HAP-1 (cell line): Measurements from ENCODE around the gene C16orf92.

Experiments
- DNase-seq, 2 experiments: peaks; one replicate each; pipeline ENCODE4 v3.0.0-alpha.2; 2016 to 2020; ENCODE audit warnings: low spot score in 2 of 2
- H3K27me3 ChIP-seq: fragments of 250-450 bp; sonication (Bioruptor Pico); 2 replicates; pipeline ENCODE4 v1.5.1; 2020; ENCODE audit warnings: low read depth, mild to moderate bottlenecking, moderate library complexity
- H3K36me3 ChIP-seq: fragments of 250-450 bp; sonication (Bioruptor Pico); replicated peaks from 2 replicates; pipeline ENCODE4 v1.5.1; 2020; ENCODE audit warnings: mild to moderate bottlenecking
- H3K4me1 ChIP-seq: fragments of 250-450 bp; sonication (Bioruptor Pico); 2 replicates; pipeline ENCODE4 v1.5.1; 2020; ENCODE audit warnings: mild to moderate bottlenecking
- H3K4me3 ChIP-seq: fragments of 250-450 bp; sonication (Bioruptor Pico); 2 replicates; pipeline ENCODE4 v1.5.1; 2020; ENCODE audit warnings: mild to moderate bottlenecking, moderate library complexity
- H3K9me3 ChIP-seq: fragments of 250-450 bp; sonication (Bioruptor Pico); 2 replicates; pipeline ENCODE4 v1.5.1; 2020; ENCODE audit warnings: mild to moderate bottlenecking, moderate library complexity
- in situ Hi-C: fragments of 300-500 bp; cut with MboI; formaldehyde crosslinking; loops from 3 replicates; pipeline ENCODE4 v1.14.3; 2020; ENCODE audit warnings: low sequenced_read_pairs, inconsistent platforms, mixed read lengths

The C16orf92 gene

DNA sequence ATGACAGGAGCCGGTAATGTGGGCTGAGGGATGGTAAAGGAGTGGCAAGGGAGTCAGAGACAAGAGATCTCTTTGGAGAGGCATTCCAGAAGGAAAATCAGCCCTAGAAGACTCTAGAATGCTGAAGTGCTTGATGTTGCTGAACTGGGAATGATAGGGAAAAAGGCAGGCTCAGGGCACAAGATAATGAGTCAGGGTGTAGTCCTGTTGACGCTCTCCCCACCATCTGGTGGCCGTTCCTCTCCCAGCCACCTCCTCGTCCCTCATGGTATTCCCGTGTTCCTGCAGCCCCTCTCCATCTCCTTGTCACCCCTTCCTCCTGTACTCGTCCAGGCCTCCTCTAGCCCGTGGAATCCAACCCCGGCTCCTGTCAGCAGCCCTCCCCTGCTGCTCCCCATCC lies 31.5 kb downstream of the C16orf92 start:
- Histone ChIP-seq H3K27me3 (no peaks in the 10 kb centered on the region), H3K4me1 (peaks cover 3% of the 10 kb centered on the region), H3K9me3 (no peaks in the 10 kb centered on the region), H3K36me3 (no peaks in the 10 kb centered on the region), H3K4me3 (no peak overlapping the region)
- DNase-seq = no peak
- in situ Hi-C loops = no loop called here

DNA sequence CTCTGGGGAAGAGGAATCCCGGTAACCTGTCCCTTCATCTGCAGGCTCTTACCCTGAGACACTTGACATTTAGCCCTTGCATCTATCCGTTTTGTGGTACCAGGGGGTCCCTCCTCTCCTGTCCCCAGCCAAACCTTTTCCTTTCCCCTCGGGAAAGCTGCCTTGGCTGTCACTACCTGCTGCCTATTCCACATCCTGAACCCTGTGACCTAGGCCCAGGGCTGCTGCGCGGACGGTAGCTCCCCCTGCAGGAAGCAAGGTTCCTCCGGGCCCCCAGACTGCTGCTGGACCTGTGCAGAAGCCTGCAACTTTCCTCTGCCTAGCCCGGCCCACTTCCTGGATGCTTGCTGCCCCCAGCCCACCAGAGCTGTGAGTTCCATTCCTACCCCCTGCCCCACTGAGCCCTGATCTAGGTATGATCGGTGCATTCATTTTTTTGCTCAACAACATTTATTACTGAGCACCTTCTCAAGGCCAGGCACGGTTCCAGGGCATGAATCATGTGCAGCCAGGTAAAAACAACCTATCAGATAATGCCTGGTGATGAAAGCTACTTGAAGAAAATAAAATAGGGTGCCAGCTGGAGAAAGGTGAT lies 32.1 kb downstream of the C16orf92 start:
- no peaks in the 10 kb centered on the region for H3K36me3 ChIP-seq
- H3K4me1 ChIP-seq = peaks cover 2% of the 10 kb centered on the region
- no peaks in the 10 kb centered on the region for H3K27me3 ChIP-seq
- DNase-seq = peak; percentile 31 to 78
- in situ Hi-C loops = no loop called here
- H3K9me3 ChIP-seq = no peaks in the 10 kb centered on the region
- no peak overlapping the region for H3K4me3 ChIP-seq

DNA sequence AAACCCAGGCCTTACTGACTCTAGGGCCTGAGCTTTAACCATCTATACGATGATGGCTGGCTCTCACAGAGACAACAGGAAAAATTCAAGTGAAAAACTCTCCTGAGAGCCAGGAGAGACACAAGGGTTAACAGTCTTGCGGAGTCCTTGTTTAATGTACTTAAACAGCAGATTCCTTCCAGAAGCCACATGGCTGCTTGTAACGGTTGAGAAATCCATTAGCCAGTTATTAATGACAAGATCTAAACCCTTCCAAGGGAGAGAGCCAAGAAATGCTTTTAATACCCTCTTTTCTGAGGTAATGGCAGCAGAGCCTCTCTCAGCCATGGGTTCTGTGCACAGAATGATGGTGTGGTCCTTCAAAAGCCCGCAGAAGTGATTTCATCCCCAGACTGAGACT lies 37.3 kb downstream of the C16orf92 start:
- H3K36me3 ChIP-seq = no peaks in the 10 kb centered on the region
- DNase-seq = no peak
- in situ Hi-C loops = no loop called here
- H3K9me3 ChIP-seq = no peaks in the 10 kb centered on the region
- no peak overlapping the region for H3K4me3 ChIP-seq
- H3K4me1 ChIP-seq = peaks cover 11% of the 10 kb centered on the region
- no peaks in the 10 kb centered on the region for H3K27me3 ChIP-seq

DNA sequence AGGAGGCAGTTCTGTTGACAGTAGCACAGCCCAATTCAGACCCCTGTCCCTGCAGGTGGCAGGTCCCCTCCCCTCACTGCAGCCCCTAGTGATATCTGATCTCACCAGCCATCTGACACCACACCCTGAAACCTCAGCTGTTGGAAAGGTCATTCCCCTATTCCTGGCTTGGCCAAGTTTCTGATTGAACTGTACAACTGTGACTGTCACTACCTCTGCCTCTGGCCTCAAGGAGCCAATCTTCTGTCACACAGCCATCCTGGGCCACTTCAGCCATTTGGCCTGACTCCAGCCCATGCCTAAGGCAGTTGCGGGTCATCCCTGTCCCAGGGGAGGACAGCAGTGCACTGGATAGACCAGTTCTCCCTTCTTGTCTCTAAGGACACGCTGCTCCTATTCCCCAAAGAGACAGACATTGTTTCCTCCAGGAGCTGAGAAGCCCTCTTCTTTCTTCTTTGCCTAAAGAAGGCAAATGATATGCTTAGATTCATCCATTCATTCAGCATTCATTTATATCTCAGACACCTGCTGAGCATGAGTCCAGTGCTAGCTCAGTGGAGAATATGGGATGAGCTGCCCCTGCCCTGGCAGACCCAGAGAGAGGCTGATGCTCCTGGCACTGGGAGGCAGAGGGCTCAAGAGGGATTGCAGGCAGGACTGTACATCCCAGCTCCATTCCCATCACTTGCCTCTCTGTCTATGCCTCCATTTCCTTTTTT lies 38.0 kb downstream of the C16orf92 start:
- H3K36me3 ChIP-seq = peaks cover 3% of the 10 kb centered on the region; the same call in 1 of the 2 replicates
- in situ Hi-C loops = no loop called here
- DNase-seq = no peak
- peaks cover 11% of the 10 kb centered on the region for H3K4me1 ChIP-seq
- no peak overlapping the region for H3K4me3 ChIP-seq
- H3K9me3 ChIP-seq = no peaks in the 10 kb centered on the region
- H3K27me3 ChIP-seq = no peaks in the 10 kb centered on the region

DNA sequence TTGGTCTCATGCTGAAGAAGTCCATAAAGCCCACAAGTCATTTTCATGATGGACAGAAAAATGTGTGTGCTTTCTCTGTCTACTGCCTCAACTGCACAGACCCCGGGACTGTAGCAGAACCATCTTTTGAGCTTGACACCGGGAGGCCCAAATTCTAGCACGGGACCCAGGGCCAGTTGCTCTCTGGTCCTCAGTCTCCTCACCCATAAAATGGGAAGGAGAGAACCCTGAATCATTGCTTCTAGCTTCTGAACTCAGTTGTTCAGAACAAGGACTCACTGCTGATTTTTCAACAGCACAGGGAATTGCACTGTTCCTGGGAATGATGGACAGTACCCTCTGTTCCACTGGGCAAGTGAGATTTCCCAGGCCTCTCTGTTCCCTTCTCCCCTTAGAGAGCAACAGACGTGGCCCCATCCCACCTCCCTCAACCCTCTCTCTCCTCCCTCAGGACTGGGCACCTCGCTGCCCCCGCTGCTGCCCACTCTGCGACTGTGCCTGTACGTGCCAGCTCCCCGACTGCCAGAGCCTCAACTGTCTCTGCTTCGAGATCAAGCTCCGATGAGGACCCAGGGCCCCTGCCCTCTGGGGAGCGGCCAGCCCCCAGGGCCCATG lies 40.4 kb downstream of the C16orf92 start:
- H3K9me3 ChIP-seq = no peaks in the 10 kb centered on the region
- peak overlapping the region; percentile 95 for H3K4me3 ChIP-seq
- peaks cover 24% of the 10 kb centered on the region for H3K4me1 ChIP-seq
- DNase-seq = no peak
- in situ Hi-C loops = no loop called here
- peaks cover 27% of the 10 kb centered on the region for H3K36me3 ChIP-seq
- no peaks in the 10 kb centered on the region for H3K27me3 ChIP-seq

DNA sequence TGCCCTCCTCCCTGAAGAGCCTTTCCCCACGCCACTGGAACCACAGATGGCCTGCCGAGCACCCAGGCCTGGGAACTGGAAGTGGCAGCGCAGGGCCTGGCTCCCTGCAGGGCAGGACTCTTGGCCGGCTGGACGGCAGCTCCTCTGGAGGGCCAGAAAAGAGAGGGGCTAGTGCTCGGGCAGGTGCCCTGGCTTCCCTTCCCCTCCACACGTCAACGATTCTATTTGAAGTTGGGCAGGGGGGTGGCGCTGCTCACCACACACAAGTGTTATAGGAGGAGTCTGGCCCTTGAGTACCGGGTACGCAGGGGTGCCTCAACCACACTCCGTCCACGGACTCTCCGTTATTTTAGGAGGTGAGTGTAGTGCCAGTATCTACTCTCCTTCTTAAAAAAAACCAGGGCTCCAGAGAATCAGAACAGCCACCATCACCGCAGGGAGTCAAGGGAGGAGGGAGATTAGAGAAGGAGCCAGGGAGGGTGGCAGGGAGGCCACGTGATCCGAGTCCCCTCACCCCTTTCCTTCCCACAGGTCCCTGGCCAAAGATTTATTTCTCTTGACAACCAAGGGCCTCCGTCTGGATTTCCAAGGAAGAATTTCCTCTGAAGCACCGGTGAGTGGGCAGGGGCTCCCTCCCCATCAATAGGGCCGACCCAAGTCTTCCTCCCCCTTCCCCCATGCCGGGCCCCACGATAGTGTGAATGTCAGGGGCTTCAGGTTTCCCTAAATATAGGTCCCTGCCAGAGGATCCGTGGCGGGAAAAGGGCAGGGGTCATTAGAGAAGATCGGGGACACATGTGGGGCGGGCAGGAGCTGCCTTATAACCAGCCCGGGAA lies 41.1 kb downstream of the C16orf92 start:
- Histone ChIP-seq H3K36me3 (peaks cover 34% of the 10 kb centered on the region), H3K9me3 (no peaks in the 10 kb centered on the region), H3K4me1 (peaks cover 24% of the 10 kb centered on the region), H3K27me3 (no peaks in the 10 kb centered on the region), H3K4me3 (peak overlapping the region; percentile 95)
- in situ Hi-C loops = no loop called here
- peak; percentile 72 for DNase-seq

DNA sequence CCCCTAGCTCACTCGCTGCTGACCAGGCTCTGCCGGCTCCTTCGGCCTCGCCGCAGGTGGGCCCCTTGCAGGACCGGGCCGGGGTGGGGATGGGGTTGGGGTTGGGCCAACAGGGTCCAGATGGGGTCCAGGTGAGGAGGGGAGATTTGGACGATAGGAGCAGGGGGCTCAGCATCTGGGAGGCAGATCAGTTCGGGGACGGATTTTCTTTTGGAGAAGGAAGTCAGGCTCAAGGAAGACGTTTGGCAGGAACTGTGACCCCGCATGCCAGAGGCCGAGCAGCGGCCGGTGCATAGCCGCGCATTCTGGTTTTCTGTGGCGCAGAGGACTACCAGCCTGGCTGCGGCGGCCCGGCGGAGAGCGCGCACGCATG lies 41.7 kb downstream of the C16orf92 start:
- peaks cover 24% of the 10 kb centered on the region for H3K4me1 ChIP-seq
- H3K36me3 ChIP-seq = peaks cover 40% of the 10 kb centered on the region
- peak overlapping the region; percentile 95 for H3K4me3 ChIP-seq
- no peak for DNase-seq
- H3K27me3 ChIP-seq = no peaks in the 10 kb centered on the region
- H3K9me3 ChIP-seq = no peaks in the 10 kb centered on the region
- in situ Hi-C loops = no loop called here

DNA sequence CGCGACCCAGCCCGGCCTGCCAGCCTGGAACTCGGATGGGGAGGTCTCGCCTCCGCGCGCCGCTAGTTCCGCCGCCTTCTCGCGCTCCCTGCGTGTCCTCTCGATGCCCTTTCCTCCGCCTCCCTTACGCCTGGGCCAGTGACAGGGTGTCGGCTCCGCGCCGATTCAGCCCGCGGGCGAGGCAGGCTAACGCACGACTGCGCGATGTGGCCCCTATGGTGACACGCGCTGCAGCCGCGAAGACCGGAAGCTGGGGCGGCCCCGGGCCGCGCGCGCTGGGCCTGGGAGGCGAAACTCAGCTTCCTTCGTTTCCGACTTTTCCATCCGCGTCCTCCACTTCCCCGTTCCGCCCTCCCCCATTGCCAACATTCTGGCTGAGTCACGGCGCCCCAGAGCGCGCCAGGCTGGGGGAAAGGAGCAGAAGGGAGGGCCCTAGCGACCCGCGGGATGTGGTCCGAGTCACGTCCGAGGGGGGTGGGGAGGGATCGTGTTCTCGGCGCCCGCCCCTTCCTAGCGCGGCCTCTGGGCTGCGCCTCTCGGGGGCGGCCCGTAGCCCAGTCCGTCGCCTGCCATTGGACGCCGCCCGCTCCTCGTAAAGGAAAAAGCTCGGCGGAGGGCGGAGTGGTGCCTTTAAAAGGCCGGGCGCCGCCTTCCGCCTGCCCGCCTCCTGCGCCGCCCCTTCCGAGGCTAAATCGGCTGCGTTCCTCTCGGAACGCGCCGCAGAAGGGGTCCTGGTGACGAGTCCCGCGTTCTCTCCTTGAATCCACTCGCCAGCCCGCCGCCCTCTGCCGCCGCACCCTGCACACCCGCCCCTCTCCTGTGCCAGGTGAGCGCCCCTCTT lies 42.3 kb downstream of the C16orf92 start, which contains the start of gene ALDOA:
Gene ALDOA, plus strand, starts transcription at position 659 of the 841 bp plus-strand sequence. CDS start 1,138 bp downstream, outside the sequence.
- DNase-seq = peak; percentile 95 to 98
- Histone ChIP-seq H3K27me3 (no peaks in the 10 kb centered on the region), H3K9me3 (no peaks in the 10 kb centered on the region), H3K36me3 (peaks cover 46% of the 10 kb centered on the region), H3K4me3 (peak within 1 kb of the TSS; percentile 95), H3K4me1 (peaks cover 24% of the 10 kb centered on the region)
- in situ Hi-C loops = no loop called here

DNA sequence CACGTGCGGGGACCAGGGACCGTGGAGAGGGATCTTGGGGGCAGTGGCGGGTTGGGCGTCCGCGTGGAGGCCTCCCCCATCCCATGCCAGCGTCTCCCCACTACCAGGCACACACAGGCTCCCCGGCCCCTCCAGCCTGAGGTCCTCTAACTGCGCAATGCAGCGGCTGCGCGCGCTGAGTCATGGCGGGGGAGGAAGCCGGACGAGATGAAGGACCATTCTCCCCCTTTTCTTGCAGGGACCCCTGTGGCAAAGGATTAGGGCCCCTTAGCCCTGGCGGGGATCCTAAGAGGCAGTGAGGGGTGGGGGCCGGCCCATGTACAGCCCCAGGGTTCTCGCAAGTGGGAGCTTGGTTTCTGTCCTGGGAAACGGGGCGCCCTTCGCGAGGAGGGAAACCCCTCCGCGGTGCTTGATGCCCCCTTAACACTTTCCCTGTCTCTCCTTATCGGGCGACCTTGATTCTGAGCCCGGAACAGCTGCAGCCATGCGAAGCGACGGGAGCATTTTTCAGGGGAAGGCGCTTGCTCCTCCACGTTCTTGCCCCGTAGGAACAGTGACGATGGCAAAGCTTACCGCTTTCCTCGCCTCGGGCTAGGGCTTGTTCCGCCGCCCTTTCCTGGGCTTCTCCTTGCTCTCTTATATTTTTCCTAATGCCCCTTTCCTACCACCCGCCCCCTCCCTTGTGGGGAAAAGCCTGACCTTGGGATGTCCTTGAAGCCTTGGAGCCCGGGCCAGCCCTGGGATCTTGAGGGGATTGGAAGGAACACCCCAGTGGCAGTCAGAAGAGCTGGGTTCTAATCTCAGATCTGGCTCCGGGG lies 43.2 kb downstream of the C16orf92 start:
- DNase-seq = peak in 1 of 2 experiments; percentile 50
- no peaks in the 10 kb centered on the region for H3K27me3 ChIP-seq
- H3K4me1 ChIP-seq = peaks cover 24% of the 10 kb centered on the region
- peaks cover 55% of the 10 kb centered on the region for H3K36me3 ChIP-seq
- H3K9me3 ChIP-seq = no peaks in the 10 kb centered on the region
- in situ Hi-C loops = no loop called here
- peak overlapping the region; percentile 95 for H3K4me3 ChIP-seq

DNA sequence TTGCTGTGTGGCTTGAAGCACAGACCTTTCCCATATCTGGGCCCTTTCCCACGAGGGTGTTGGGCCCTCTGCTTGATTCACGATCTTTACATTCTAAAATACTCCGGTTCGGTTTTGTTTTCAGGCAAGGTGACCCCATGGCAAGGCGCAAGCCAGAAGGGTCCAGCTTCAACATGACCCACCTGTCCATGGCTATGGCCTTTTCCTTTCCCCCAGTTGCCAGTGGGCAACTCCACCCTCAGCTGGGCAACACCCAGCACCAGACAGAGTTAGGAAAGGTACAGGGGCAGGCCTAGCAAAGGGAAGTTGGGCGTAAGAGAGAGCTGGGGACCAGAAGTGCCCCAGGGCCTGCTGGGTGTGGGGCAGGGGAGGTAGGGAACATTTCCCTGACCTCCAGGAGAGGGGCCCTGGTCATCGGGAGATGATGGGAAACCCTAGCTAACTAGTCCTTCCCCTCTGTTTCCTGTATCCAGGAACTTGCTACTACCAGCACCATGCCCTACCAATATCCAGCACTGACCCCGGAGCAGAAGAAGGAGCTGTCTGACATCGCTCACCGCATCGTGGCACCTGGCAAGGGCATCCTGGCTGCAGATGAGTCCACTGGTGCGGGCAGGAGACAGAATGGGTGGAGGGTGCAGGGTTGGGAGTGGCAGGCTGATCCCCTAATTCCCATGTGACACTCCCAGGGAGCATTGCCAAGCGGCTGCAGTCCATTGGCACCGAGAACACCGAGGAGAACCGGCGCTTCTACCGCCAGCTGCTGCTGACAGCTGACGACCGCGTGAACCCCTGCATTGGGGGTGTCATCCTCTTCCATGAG lies 44.0 kb downstream of the C16orf92 start:
- no peaks in the 10 kb centered on the region for H3K27me3 ChIP-seq
- in situ Hi-C loops = no loop called here
- peak overlapping the region; percentile 95 for H3K4me3 ChIP-seq
- H3K36me3 ChIP-seq = peaks cover 63% of the 10 kb centered on the region
- no peak for DNase-seq
- no peaks in the 10 kb centered on the region for H3K9me3 ChIP-seq
- H3K4me1 ChIP-seq = peaks cover 24% of the 10 kb centered on the region

DNA sequence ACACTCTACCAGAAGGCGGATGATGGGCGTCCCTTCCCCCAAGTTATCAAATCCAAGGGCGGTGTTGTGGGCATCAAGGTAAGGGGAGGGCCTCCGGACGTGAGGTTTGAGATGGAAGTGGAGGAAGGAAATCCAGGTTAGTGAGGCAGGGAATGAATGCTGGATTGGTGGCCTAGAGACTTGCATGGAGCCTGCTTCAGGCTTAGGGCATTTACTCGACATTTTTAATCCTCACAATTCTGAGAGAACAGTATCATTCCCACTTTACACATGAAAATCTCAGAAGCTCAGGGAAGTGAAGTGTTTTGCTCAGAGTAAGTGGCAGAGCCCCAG lies 44.6 kb downstream of the C16orf92 start:
- Histone ChIP-seq H3K9me3 (no peaks in the 10 kb centered on the region), H3K27me3 (no peaks in the 10 kb centered on the region), H3K4me1 (peaks cover 24% of the 10 kb centered on the region), H3K36me3 (peaks cover 69% of the 10 kb centered on the region), H3K4me3 (peak overlapping the region; percentile 95)
- in situ Hi-C loops = no loop called here
- no peak for DNase-seq

DNA sequence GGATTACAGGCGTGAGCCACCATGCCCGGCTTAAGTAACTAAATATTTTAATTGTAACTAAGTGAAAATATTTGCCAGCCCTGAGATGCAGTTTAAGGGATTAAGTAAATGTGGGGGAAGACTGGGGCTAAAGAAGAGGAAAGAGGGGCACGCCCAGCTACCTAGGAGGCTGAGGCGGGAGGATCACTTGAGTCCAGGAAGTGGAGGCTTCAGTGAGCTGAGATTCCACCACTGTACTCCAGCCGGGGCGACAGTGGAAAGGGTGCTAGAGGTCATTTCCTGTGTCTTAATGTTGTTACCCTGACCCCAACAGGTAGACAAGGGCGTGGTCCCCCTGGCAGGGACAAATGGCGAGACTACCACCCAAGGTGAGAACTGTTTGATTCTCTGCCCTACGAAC lies 45.3 kb downstream of the C16orf92 start:
- in situ Hi-C loops = no loop called here
- peaks cover 75% of the 10 kb centered on the region for H3K36me3 ChIP-seq
- no peak overlapping the region for H3K4me3 ChIP-seq
- no peaks in the 10 kb centered on the region for H3K9me3 ChIP-seq
- no peaks in the 10 kb centered on the region for H3K27me3 ChIP-seq
- H3K4me1 ChIP-seq = peaks cover 24% of the 10 kb centered on the region
- DNase-seq = no peak
